GM12801 (cell line): ENCODE measurements around the gene DNA2.

ENCODE experiments used
- TF ChIP-seq, protein P1 (sequence below): IDR thresholded peaks from one replicate; pipeline ENCODE4 v1.5.1; 2011; ENCODE audit warnings: control low read depth; ENCODE audit not compliant: insufficient read length; ENCODE audit errors: extremely low read depth

Gene DNA2, protein sequence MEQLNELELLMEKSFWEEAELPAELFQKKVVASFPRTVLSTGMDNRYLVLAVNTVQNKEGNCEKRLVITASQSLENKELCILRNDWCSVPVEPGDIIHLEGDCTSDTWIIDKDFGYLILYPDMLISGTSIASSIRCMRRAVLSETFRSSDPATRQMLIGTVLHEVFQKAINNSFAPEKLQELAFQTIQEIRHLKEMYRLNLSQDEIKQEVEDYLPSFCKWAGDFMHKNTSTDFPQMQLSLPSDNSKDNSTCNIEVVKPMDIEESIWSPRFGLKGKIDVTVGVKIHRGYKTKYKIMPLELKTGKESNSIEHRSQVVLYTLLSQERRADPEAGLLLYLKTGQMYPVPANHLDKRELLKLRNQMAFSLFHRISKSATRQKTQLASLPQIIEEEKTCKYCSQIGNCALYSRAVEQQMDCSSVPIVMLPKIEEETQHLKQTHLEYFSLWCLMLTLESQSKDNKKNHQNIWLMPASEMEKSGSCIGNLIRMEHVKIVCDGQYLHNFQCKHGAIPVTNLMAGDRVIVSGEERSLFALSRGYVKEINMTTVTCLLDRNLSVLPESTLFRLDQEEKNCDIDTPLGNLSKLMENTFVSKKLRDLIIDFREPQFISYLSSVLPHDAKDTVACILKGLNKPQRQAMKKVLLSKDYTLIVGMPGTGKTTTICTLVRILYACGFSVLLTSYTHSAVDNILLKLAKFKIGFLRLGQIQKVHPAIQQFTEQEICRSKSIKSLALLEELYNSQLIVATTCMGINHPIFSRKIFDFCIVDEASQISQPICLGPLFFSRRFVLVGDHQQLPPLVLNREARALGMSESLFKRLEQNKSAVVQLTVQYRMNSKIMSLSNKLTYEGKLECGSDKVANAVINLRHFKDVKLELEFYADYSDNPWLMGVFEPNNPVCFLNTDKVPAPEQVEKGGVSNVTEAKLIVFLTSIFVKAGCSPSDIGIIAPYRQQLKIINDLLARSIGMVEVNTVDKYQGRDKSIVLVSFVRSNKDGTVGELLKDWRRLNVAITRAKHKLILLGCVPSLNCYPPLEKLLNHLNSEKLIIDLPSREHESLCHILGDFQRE

DNA sequence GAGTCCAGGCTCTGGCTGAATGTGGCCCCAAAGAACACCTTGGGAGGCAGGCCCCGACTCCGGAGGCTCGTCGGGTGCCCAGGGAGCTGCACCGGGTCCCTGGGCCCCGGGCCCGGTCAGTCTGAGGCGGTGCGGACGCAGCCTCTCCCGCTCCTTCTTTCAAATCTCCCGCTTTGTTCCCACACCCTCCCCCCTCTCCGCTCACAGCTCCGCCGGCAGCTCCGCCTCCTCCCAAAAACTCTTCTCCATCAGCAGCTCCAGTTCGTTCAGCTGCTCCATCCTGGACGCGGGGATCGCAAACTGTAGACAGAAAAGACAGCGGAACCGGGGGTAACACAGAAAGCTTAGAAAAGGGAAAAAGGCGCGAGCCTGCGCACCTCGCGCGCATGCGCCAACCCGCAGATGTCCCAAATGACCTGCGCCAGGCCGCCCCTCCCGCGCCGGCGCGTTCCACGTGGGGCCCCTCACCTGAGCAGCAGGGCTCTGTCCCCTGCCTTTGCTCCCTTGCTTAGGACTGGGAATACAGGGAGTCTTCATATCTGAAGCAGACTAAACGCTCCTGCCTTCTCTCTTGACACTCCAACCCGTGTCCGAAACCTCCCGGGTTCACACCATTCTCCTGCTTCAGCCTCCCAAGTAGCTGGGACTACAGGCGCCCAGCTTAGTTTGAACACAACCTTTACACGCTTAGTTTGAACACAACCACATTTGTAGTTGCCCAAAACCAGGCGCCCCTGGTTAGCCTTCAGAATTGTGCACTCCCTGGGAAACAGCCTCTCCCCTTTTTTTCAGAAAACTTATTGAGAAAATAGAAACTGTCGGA is at the start of gene DNA2:
TSS of gene DNA2 (minus strand) at position 388 of the 823 bp plus-strand sequence. CDS start at position 279, 109 bp downstream.
- TF ChIP-seq, protein P1, sequence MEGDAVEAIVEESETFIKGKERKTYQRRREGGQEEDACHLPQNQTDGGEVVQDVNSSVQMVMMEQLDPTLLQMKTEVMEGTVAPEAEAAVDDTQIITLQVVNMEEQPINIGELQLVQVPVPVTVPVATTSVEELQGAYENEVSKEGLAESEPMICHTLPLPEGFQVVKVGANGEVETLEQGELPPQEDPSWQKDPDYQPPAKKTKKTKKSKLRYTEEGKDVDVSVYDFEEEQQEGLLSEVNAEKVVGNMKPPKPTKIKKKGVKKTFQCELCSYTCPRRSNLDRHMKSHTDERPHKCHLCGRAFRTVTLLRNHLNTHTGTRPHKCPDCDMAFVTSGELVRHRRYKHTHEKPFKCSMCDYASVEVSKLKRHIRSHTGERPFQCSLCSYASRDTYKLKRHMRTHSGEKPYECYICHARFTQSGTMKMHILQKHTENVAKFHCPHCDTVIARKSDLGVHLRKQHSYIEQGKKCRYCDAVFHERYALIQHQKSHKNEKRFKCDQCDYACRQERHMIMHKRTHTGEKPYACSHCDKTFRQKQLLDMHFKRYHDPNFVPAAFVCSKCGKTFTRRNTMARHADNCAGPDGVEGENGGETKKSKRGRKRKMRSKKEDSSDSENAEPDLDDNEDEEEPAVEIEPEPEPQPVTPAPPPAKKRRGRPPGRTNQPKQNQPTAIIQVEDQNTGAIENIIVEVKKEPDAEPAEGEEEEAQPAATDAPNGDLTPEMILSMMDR = no peak

DNA sequence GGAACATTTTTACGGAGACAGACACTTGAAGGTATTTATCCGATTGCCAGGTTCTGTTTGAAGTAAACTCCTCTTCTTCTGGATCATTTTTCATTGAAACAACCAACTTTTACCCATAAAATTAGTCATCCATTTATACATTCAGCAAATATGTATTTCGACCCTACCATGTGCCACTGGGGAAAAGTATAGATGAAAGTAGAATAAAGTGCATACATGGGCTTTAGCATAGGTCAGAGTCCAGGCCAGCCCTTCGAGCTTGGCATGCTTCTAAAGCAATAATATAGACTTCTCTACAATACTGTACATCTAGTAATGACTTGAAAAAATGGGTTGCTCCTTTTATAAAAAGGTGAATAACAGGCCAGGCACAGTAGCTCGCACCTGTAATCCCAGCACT is 45.4 kb upstream of the DNA2 start:
- TF ChIP-seq, protein P1 = no peak

DNA sequence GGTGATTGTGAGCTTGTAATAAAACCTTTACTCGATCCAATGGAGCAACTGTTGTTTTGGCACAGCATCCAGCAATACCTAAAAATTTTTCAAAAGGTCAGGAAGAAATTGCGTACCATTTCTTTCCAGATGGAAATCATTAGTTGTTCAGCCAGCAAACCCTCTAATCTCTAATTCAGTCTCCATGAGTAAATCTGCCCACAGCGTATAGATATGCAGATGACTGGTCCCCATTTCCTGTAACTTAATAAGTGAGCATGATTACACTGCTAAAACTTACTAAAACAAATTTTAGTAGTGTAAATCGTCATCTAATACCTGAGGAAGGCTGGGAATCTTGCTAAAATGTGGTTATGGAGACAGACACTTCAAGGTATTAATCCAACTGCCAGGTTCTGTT is 45.0 kb upstream of the DNA2 start:
- TF ChIP-seq, protein P1 = no peak

DNA sequence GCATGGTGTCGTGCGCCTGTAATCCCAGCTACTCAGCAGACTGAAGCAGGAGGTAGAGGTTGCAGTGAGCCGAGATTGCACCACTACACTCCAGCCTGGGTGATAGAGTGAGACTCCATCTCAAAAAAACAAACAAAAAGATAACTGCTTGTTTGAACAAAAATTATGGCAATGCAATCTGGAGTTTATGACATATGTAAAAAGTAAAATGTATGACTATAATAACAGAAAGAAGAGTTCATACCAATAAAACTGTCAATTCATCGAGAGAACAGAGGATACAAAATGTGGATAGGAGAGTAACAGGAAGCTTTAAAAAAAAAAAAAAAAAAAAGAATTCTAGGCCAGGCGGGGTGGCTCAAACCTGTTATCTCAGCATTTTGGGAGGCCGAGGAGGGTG is 36.3 kb upstream of the DNA2 start:
- TF ChIP-seq, protein P1 = no peak

DNA sequence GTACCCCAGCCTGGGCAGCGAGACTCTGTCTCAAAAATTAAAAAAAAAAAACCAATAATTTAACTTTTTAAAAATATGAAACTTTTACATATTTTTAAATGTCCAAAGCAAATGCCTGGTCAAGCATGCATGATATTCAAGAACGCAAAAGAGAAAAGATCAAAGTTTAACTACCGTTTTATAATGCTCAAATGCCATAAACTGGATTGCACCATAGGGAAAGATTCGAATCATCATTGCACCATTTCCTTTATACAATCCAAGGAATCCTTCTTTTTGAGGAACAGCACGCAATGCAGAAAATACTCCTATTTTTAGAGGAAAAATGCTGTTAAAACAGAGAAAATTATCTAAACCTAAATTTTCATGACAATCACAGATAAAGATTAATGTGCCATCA is 34.6 kb upstream of the DNA2 start:
- TF ChIP-seq, protein P1 = no peak

DNA sequence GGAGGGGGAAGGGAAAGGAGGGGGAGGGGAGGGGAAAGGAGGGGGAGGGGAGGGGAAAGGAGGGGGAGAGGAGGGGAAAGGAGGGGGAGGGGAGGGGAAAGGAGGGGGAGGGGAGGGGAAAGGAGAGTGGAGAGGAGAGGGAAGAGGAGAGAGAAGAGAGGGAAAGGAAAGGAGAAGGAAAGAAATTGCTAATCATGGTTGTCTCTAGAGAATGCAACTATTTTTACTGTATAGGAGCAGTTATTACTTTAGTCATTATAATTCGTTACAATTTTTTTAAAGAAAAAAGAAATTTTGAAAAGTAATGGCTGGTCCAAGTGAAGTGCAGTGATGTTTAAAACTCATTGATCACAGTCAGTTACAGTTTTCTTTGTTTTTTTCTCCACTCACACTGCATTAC is 31.1 kb upstream of the DNA2 start:
- TF ChIP-seq, protein P1 = no peak
